ENCODE data around the gene ISL1.

The ISL1 gene

DNA sequence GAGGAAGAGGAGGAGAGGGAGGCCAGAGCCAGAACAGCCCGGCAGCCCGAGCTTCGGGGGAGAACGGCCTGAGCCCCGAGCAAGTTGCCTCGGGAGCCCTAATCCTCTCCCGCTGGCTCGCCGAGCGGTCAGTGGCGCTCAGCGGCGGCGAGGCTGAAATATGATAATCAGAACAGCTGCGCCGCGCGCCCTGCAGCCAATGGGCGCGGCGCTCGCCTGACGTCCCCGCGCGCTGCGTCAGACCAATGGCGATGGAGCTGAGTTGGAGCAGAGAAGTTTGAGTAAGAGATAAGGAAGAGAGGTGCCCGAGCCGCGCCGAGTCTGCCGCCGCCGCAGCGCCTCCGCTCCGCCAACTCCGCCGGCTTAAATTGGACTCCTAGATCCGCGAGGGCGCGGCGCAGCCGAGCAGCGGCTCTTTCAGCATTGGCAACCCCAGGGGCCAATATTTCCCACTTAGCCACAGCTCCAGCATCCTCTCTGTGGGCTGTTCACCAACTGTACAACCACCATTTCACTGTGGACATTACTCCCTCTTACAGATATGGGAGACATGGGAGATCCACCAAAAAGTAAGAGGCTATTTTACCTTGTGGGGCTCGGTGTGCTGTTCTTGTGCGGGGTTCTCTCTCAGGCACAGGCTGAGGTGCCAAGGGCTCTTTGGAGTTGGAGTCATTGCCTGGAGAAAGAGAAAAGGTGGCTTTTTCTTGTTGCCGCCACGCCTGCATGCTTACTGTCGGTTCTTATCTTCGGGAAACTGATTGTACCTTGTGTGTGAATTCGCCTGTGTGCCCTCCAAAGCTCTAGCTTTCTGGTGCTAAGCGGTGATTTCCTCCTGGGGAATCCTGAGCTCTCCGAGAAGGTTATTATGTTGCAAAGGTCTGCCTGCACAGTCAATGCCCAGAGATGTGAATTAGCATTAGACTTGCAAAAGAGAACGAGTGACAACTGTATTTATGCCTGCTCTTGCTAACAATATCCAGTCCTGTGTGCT lies at the start of gene ISL1:
ISL1 (plus strand) TSS at position 318 of the 991 bp plus-strand sequence; CDS start at position 542, 224 bp downstream.
- DNase-seq = no peak

DNA sequence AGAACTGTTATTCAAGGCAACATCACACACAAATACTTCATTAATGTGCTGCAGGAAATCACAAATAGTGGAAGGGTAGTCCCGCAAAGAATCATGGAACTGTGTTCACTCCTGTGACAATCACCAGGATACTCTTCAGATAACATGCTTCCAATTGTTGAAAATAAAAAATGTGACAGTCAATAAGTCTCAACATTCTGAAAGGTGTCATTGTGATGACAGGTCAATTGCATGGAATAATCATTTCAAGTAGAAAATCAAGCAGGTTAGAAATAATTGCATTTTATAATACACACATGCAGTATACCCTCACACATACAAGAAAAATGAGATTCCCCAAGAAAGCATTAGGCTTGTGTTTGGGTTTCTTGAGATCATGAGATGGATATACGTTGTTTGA lies 46.4 kb upstream of the ISL1 start:
- DNase-seq = no peak

DNA sequence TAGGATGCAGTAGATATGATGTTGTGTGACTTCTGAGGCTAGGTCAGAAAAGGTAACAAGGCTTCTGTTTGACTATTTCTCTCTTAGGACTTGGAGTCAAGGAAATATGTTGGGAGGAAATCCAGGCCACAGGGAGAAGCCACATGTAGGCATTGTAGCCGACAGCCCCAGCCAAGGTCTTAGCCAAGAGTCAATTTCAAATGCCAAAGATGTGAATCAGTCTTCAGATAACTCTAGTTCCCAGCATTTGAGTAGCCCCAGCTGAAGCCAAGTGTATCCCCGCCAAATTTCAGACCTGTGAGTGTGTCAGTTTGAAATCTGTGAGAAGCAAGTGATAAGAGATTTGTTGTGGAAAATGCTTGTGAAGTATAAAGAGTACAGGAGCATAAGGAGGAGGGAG lies 38.1 kb upstream of the ISL1 start:
- DNase-seq = no peak

DNA sequence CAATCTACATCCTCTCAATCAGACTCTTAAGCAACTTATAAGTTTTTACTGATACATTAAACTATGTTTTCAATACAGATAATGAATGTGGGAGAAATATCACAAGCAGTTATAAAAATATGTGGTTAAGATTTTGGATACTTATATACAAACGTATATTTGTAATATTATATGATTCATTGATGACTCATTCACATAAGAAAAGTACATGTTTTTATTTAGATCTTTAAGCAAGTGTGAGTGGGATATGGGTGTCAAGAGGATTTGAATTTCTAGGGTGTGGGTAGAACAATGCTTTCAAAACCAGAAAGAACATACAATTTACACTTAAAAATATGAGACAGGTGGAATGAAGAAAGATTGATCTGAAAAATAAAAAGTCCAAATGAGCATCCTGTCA lies 36.1 kb upstream of the ISL1 start:
- DNase-seq = no peak

DNA sequence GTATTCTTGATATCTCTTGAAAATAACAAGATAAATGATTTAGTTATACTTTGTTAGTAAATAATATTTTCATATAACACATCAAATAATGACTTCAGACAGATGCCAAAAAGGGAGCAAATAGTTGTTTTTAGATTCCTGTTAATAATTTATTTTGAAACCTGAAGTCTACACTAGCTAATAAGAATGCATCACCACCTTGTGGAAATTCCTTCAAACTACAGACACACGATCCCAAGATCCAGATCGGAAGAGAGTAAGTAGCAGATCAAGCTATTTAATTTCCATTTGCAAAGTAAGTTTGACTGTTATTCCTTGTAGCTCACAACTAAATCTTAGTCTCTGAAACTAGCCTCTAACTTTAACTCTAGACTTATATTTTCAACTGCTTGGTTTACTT lies 35.5 kb upstream of the ISL1 start:
- no peak for DNase-seq

DNA sequence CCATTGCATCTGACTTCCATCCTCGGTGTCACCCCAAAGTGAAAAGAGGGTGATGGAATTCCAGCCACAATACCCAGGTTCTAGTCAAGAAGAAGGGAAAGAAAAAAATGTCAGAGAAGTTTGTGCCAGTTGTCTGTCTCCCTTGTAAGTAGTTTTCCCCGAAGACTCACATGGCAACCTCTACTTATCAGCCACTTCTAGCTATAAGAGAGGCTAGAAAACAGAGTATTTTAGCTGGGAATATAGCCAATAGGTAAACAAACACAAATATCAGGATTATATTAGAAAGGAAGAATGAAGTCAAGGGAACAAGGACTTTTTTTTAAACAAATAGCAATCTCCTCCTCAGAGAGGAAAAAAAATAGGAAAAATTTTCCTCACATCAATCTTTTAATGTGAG lies 12.2 kb upstream of the ISL1 start:
- DNase-seq = no peak

DNA sequence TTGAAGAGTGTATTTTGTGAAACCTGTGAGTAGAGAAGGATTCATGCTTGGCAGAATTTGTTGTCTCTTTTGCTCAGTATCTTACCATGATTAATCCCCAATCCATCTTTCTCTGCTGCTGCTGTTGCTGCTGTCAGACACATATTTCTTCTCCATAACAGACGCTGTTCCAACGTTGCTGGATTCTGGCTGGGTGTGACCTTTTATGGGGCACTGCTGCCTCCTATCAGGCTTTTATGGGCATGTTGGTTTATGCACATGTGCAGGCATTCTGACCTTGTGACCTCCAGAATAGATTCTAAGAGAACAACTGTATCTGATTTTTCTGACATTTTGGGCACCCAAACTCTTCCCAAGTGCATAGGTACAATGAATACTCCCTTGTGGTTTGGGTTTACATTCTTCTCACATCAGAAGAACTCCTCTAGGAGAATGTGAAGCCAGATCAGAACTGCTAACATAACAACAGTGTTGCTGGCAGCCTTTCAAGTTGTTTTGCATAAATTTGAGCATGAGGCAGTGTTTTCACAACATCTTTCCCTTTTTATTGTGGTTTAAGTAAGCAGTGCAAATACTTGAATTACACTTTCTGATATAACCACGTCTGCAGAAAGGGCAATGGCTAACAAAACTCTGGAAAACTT lies 9.2 kb upstream of the ISL1 start:
- DNase-seq = no peak

DNA sequence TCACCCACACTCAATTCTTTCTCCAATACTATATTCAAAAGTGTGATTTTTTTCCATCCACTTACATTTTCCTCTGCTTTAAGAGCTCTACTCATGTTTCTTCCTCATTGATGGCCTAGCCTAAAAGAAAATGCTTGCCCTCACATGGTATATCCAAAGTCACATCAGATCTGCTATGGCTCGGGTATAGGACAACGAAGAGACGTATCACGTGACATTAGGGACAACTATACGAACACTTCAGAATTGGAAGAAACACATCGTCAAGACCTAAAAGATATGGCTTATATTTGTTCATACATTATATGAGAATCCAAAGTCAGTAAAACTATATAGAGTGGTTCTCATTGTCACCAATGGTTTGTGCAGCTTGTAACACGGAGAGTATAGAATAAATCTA lies 8.2 kb upstream of the ISL1 start:
- no peak for DNase-seq

DNA sequence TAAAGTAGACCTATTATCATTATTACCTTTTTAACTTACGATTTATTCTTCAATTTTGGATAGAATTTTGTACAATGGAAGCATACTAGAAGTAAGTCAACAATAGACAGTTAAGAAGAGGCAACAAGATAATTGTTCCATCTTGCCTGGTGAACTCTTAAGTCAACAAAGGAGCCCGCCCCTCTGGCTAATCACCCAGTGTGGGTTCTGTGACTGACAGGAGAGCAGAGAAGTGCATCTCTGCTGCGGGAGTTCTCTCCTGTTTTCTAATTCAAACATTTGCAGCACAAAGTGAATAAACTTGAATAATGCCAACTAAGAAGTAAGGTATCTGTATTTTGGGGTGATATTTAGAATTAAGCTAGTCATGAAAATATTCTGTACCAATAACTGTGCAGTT lies 6.7 kb upstream of the ISL1 start:
- DNase-seq = no peak

DNA sequence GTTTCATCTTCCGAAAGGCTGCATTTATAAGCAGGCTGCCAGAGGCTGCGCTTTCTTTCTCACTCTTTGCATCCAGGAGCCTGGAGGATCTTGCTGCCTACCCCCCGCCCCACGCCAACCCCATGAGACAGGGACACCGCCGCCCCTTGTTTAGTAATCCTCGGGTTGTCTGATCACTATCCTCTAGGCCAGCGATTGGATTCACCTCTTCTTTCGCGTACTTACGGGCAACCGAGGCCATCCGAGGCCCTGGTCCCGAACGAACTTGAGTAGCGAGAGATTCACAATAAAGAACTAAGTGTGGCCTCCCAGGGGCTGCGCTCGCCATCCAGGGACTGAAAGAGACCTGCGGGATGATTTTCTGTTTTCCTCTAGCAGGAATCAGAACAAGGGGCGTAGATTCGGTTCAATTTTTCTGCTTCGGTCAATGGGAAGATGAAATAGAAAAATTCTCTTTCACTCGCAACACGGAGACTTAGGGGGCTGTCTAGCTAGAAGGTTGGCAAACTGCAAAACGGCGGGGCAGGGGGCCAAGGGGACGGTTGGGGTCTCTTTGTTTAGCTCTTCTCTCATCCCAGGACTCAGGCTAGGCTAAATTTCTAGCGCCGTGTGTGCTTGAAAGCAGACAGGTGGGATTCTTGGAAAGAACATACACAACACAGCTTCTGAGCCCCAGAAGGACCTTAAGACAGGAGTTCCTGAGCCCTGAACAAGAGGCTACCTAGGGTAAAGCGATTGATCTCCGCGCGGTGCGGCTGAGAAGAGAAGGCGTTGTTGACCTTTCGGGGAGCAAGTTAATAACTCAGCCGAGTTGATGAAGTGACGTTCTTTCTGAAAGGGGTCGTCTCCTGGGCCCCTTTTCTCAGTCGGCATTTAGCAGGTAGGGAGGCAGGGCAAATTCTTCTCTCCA lies 5.8 kb upstream of the ISL1 start:
- no peak for DNase-seq

DNA sequence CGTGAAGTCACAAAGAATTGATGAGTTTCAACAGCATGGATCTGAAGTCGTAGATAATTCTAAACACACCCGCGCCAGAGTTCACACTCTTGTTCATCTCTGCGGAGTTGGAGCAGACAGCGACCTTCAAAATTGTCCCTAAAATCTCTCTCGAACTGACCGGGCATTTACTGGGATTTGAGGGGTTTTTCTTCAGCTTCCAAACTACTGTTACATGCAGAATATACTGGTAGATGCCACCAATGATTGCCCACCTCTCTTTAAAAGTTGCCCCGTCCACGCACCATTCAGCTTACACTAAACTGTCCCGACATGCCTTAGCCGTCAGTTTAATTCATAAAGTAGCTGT lies 5.2 kb upstream of the ISL1 start:
- no peak for DNase-seq

DNA sequence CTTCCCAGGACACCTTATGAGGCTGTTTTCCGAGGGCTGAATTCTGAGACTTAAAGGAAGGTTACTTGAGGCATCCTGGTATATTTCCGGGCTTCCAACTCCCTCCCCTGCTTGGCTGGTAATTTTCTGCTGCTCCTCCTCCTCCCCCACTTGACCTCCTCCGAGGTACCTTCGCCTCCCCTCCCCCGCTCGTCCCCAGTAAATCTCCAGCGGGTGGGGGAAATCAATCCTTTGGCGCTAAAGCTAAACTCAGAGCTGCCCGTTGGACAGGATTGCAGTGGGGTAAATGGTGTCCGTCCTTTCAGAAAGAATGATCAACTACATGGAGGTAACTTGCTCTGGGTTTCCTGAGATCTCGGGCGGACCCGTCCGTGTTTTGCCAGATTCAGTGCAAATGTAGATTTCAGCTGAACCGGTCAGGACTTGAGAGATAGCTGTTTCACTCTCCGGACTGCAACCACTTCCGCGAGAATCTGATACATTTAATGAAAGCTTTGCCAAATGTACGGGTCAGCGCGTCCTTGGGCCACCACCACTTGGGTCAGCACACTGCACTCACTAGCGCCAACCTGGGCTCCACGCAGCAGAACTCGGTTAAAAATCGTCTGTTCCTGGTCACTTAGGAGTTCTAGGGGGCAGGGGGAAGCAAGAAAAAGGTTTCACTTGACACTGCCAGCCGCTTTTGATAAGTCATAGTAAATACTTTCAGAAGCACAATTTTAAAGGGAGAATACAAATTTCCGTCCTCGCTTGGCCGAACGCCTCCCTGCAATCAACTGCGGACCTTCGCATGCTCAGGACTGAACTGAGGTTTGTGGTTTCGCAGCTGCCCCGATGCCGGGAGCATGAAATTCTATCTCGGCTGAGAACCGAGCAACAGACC lies 4.6 kb upstream of the ISL1 start:
- DNase-seq = no peak

DNA sequence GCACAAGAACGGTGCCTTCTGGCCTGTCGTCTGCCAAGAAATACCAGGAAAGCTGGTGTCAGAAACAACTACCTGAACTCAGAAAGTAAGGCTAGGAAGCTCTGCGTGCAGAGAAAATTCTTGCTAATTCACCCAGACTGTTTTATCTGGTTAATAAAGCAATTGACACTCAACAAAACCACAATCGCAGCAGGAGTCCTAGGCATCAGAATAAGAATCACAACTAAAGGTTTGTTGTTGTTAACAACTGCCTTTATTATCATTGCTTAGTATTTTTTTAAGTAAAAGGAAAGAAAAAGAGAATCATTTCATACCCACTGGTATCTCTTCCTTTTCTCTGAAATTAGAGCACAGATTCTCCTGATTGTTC lies 3.9 kb upstream of the ISL1 start:
- DNase-seq = no peak

DNA sequence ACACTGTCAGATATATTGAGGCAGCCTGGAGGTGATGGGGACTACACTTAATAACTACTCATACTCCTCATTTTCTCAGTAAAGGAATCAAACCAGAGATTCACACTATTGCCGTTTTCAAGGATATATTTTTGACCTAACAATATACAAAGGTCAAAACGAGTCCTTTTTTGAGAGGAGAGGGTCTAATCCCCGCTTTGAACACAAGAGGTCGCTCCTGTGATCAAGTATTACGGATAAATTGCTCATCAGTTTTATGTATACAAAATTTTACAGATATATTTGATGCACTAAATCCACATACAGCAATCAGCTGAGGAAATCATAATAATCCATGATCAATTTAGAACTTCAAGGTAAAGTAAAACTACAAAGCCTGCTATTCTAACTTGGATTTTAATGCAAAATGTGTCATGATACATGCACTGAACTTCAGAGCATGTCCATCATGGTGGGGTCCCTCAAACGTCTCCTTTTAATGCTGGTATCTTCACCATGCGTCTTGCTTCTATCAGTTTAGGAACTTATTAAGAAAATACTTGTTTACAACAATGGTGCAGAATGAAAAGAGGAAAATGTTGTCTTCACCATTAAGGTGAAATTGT lies 2.5 kb upstream of the ISL1 start:
- DNase-seq = no peak

DNA sequence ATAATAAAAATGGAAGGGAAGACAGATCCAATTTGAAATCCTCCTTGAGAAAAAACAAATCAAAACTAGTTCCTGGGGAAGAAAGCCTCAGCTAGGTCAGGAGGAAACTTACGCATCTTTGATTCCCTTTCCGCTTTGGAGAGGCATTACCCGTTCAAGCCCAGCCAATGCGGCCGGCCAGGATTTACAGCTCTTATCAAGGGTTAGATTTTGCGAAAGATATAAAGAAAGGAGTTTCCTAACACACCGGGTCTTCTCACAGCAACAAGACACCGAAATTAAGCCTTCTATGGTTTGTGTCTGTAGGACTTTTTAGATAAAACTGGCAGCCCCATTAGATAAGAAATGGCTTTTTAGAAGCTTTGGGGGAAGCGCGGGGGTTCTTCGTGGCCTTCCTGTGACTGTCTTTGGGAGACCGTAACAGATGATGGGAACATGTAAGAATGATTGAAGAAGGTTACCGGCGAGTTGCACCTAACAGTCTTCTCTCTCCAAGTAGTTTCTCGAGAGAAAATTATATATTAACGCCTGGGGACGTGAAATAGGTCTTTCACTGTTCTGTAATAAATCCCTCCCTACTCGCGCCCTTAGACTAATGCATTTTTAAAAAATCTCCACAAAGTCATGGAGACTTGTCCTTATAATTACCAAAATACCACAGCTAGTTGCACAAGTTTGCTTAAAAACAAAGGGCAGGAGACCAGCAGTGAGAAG lies 1.3 kb upstream of the ISL1 start:
- no peak for DNase-seq

DNA sequence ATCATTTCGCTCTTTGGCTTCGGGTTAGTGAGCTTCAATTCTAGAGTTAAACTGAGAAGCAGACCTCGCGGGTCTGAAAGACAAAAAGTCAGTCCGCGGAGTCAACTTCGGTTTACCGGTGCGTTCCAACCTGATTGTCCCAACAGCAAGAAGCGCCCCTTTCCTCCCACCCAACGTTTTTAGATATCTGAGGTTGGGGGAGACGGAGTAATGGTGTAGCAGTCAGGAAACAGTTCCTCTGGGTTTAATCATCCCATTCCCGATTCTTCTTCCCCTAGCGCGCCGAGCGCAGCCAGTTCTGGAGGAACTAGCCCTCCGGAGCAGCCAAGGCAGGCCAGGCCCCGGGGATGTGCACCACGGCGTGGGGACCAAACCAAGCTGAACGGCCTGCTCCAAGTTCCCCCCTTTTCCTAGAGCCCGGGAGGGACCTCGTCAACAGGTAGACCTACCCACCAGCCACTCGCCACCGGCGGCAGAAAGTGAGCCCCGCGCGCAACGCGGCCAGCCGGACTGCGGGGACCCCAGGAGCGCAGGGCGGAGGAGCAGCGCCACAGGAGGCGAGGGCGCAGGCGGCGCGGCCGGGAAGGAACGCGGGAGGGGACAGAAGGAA lies 622 bp upstream of the ISL1 start:
- no peak for DNase-seq

DNA sequence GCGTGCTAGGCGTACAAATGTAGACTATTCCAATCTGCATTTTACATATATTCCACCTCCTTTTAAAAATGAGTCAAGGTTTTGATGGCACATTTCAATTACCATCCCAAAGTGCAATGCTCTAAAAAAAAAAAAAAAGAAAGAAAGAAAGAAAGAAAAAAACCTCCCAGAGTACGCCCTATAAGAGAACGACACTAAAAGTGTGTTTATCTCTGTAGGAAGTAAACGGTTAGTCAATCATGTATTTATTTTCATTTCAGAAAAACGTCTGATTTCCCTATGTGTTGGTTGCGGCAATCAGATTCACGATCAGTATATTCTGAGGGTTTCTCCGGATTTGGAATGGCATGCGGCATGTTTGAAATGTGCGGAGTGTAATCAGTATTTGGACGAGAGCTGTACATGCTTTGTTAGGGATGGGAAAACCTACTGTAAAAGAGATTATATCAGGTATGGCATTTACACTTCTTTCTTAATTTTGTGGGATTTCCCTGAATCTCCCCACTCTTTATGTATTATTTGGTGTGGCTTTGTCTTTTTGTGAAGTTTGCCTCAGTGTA lies 1.1 kb downstream of the ISL1 start:
- DNase-seq = no peak

DNA sequence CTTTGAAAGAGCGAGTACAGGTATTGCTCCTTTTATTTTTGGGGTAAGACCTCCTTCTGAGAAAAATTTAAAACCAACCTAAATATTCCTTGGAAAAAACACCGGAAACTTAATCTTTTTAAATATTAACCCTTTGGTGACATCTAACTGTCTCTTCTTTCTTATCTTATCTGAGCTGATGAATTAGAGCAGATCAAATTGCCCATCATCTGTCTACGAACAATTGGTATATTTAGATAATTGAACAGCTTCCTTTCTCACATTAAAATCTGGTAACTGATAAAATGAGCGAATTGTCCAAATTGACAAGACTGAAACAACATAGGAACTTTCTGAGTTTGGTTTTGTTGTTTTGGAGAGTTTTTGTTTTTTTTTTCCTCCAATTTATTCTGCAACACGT lies 2.0 kb downstream of the ISL1 start:
- DNase-seq = no peak

DNA sequence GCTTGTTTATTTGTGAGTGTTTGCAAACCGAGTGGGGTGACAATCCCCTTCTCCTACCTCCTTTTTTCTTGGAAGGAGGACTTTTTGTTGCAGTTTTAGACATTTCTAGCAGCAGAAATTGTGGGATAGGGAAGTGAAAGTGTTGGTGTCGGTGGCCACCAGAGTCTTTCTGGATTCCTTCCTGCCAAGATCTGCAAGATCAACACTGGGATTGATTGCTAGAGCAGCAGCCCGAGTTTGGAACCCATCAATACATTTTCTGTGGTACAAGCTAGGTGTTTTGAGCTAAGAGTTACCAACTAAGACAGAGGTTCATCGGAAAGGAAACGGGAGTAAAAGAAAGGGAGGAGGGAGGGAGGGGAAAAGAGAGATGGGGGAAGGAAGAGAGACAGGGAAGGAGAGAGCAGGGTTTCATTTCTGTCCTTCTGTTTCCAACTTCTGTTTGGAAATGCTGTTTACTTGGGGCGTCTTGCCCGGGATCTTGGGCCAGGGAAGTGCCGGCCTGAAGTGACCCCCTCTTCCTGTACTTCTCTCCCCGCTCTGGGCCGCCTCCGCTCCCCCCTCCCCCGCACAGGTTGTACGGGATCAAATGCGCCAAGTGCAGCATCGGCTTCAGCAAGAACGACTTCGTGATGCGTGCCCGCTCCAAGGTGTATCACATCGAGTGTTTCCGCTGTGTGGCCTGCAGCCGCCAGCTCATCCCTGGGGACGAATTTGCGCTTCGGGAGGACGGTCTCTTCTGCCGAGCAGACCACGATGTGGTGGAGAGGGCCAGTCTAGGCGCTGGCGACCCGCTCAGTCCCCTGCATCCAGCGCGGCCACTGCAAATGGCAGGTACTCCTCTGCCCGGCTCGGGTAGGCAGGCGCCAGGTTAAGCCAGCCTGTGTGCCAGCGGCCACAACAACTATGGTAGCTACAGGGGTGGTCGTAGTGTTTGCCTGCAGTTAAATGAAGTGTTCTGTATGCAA lies 4.0 kb downstream of the ISL1 start:
- DNase-seq = no peak

Measured in CD4-positive, alpha-beta T cell treated with Interleukin-12 subunit alpha and Interleukin-12 subunit beta, for 1 hour (primary cell).